IgD-negative memory B cell (primary cell): Measurements from ENCODE around the gene LMNTD2. TPM values are rescaled to one million over a fixed set of nuclear protein-coding genes. Genes with fewer than 3 reads are reported as not detected.

Source experiments
- H3K27ac Mint-ChIP-seq, 3 donors: one replicate each; pipeline ENCODE4 v1.8.0; 2020 to 2022; ENCODE audit warnings: mild to moderate bottlenecking in 3 of 3, mixed read lengths in 3 of 3, moderate library complexity in 1 of 3
- H3K27me3 Mint-ChIP-seq: one replicate; pipeline ENCODE4 v1.8.0; 2021; ENCODE audit warnings: mixed read lengths
- H3K36me3 Mint-ChIP-seq: one replicate; pipeline ENCODE4 v1.8.0; 2020; ENCODE audit warnings: mild to moderate bottlenecking, mixed read lengths
- H3K4me1 Mint-ChIP-seq, 3 donors: one replicate each; pipeline ENCODE4 v1.8.0; 2020 to 2022; ENCODE audit warnings: mixed read lengths in 3 of 3, mild to moderate bottlenecking in 1 of 3
- H3K4me3 Mint-ChIP-seq, 4 donors: one replicate each; pipeline ENCODE4 v1.8.0; 2020 to 2022; ENCODE audit warnings: mild to moderate bottlenecking in 4 of 4, mixed read lengths in 4 of 4, moderate library complexity in 3 of 4
- H3K9me3 Mint-ChIP-seq, 3 donors: one replicate each; pipeline ENCODE4 v1.8.0; 2020 to 2021; ENCODE audit warnings: mixed read lengths in 3 of 3, mild to moderate bottlenecking in 1 of 3
- polyA plus RNA-seq: library from polyadenylated mRNA; unstranded; fragments of 300-500 nt; fragmentation: Illumina TruSeq; gene quantifications from one replicate; pipeline ENCODE4 v1.2.3, GENCODE V29; 2021

The LMNTD2 gene, protein sequence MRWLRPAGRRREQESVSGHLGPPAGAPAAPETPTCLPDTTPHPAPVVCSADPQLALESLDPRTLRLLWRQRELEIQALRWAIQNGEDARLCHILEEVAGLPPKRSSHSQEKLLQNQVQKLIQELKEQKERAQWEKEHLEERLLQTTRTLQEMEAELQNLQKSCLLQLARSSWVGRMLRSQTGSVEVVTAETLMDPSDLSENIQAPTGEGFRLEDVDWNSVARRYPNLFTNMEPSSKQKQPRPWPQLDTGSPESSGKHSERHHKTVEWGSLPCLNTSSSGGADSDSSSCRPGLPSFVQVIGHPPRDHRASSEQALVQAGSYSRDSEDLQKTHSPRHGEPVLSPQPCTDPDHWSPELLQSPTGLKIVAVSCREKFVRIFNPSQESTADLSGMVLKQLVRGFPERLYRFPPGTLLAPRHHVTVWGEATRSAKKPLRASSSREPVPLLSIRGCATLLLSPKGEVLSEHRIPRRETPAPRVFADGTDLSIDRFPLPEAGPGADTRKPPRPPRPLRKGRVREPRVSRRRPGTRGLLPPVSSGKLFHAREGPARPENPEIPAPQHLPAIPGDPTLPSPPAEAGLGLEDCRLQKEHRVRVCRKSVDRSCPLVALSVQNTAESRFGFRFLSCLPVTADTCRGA
- 3.8 TPM for polyA plus RNA-seq

DNA sequence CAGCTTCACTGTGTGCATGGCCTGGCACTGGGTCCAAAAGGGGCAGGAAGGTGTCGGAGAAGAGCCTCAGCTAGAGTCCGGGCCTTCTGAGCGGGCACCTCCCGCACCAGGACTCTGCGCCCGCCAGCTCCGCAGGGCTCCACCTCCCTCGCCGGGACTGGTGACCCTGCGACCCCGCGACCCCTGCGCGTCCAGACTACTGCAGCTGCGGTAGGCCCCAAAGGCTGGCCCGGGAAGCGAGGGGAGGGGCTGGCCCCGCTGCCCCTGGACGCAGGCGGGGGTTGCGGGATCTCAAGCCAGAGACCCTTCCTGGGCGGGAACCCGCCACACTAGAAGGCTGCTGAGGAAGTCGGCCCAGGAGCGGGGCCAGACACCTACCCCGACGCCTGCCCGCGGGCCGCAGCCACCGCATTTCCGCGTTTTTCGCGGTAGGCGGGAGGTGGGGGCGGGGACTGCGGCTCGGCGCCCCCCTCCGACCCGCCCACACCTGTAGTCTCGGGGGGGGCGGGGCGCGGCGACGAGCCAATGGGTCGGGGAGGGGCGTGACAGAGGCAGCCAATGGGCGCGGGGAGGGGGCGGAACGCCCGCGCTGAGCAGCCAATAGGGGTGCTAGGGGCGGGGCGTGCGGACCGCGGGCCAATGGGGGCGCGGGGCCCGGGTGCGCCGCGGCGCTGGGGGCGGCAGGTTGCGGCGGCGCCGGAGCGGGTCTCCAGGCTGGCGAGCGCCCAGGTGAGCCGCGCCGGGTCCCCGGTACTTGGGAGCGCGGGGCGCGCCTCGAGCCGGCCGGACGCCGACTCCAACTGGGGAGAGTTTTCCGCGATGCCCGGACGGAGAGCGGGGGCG, at the start of gene LMNTD2, which contains the start of gene RASSF7:
TSS of gene LMNTD2 (minus strand) at position 434 of the 843 bp plus-strand sequence. CDS start at position 412, 22 bp downstream.
TSS of gene RASSF7 (plus strand) at position 666 of the 843 bp plus-strand sequence. CDS start 799 bp downstream, outside the sequence.
- Mint-ChIP-seq H3K9me3 (no peaks in the 10 kb centered on the region), H3K27ac (peak within 1 kb of the TSS; percentile 84 to 93 (median 88)), H3K4me3 (peak within 1 kb of the TSS; percentile 86 to 94 (median 92)), H3K4me1 (peaks cover 3 to 11% (median 9%) of the 10 kb centered on the region in 3 donors), H3K36me3 (no peaks in the 10 kb centered on the region), H3K27me3 (no peaks in the 10 kb centered on the region)

DNA sequence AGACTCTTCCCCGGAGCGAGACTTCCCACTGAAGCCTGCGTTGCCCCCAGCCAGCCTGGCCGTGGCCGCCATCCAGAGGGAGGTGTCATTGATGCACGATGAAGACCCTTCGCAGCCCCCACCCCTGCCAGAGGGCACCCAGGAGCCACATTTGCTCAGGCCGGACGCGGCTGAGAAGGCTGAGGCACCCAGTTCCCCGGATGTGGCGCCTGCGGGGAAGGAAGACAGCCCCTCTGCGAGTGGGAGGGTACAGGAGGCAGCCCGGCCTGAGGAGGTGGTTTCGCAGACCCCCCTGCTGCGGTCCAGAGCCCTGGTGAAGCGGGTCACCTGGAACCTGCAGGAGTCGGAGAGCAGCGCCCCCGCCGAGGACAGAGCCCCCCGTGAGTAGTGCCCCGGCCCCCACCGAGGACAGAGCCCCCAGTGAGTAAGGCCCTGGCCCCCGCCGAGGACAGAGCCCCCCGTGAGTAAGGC, 48.8 kb upstream of the LMNTD2 start:
- H3K27me3 Mint-ChIP-seq: no peaks in the 10 kb centered on the region
- H3K4me3 Mint-ChIP-seq: no peak overlapping the region
- H3K9me3 Mint-ChIP-seq: no peaks in the 10 kb centered on the region
- peaks cover 5% of the 10 kb centered on the region for H3K36me3 Mint-ChIP-seq
- H3K27ac Mint-ChIP-seq: no peak overlapping the region
- peaks cover 2 to 4% (median 2%) of the 10 kb centered on the region in 3 donors for H3K4me1 Mint-ChIP-seq

DNA sequence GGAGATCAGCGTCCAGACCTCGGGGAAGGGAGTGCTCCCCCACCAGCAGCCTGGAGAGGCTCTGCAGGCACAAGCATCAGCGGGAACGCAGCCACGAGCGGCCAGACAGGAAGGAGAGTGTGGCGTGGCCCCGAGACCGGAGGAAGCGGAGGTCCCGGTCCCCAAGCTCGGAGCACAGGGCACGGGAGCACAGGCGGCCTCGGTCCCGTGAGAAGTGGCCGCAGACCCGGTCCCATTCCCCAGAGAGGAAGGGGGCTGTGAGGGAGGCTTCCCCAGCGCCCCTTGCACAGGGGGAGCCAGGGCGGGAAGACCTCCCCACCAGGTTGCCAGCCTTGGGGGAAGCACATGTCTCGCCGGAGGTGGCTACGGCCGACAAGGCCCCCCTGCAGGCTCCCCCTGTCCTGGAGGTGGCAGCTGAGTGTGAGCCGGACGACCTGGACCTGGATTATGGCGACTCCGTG, 48.3 kb upstream of the LMNTD2 start:
- H3K9me3 Mint-ChIP-seq: no peaks in the 10 kb centered on the region
- no peak overlapping the region for H3K4me3 Mint-ChIP-seq
- H3K27me3 Mint-ChIP-seq: no peaks in the 10 kb centered on the region
- peak overlapping the region in 1 of 3 donors; percentile 80 for H3K27ac Mint-ChIP-seq
- H3K36me3 Mint-ChIP-seq: peaks cover 5% of the 10 kb centered on the region
- H3K4me1 Mint-ChIP-seq: peaks cover 0 to 4% (median 2%) of the 10 kb centered on the region in 3 donors

DNA sequence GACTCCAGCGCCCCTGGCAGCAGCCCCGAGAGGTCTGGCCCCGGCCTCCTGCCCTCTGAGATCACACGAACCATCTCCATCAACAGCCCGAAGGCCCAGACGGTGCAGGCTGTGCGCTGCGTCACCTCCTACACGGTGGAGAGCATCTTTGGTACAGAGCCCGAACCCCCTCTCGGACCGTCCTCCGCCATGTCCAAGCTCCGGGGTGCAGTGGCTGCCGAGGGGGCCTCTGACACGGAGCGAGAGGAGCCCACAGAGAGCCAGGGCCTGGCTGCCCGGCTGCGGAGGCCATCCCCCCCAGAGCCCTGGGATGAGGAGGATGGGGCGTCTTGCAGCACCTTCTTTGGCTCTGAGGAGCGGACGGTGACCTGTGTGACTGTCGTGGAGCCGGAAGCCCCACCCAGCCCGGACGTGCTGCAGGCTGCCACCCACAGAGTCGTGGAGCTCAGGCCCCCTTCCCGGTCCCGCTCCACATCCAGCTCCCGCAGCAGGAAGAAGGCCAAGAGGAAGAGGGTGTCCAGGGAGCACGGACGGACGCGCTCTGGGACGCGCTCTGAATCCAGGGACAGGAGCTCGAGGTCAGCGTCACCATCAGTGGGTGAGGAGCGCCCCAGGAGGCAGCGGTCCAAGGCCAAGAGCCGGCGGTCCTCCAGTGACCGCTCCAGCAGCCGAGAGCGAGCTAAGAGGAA, 47.6 kb upstream of the LMNTD2 start:
- Mint-ChIP-seq H3K4me3 (peak overlapping the region in 1 of 4 donors; percentile 33), H3K36me3 (peaks cover 5% of the 10 kb centered on the region), H3K27ac (peak overlapping the region in 1 of 3 donors; percentile 80), H3K27me3 (no peaks in the 10 kb centered on the region), H3K9me3 (no peaks in the 10 kb centered on the region), H3K4me1 (peaks cover 0 to 4% (median 2%) of the 10 kb centered on the region in 3 donors)

DNA sequence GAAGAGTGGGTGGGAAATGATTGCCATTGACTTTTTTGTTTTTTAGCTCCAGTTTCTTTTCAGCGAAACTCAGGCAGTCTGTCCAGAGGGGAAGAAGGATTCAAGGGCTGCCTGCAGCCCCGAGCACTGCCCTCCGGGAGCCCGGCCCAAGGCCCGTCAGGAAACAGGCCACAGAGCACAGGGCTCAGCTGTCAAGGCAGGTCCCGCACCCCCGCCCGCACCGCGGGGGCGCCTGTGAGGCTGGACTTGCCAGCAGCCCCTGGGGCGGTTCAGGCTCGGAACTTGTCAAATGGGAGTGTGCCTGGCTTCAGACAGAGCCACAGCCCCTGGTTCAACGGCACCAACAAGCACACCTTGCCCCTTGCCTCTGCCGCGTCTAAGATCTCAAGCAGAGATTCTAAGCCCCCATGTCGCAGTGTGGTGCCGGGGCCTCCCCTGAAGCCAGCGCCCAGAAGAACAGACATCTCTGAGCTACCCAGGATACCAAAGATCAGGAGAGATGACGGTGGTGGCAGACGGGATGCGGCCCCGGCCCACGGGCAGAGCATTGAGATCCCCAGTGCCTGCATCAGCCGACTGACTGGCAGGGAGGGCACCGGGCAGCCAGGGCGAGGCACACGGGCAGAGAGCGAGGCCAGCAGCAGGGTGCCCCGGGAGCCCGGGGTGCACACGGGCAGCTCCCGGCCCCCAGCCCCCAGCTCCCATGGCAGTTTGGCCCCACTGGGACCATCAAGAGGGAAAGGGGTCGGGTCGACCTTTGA, 46.7 kb upstream of the LMNTD2 start:
- no peaks in the 10 kb centered on the region for H3K9me3 Mint-ChIP-seq
- H3K4me1 Mint-ChIP-seq: peaks cover 0 to 3% (median 2%) of the 10 kb centered on the region in 3 donors
- H3K4me3 Mint-ChIP-seq: no peak overlapping the region
- H3K27me3 Mint-ChIP-seq: no peaks in the 10 kb centered on the region
- peak overlapping the region in 1 of 3 donors; percentile 69 for H3K27ac Mint-ChIP-seq
- H3K36me3 Mint-ChIP-seq: peaks cover 5% of the 10 kb centered on the region

DNA sequence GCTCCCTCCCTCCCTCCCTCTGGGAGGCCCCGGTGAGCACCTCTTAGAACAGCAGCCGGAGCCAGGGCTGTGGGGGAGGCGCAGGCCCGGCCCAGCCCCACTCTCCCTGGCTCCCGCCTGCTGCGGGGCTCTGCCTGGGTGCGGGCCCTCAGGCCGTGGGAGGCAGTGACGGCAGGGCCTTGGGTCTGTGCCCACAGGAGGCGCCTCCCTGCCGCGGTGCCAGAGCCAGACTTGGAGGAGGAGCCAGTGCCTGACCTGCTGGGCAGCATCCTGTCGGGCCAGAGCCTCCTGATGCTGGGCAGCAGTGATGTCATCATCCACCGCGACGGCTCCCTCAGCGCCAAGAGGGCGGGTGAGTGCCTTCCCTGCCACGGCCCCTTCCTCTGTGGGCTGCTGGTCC, 45.7 kb upstream of the LMNTD2 start:
- H3K4me1 Mint-ChIP-seq: peaks cover 0 to 2% (median 0%) of the 10 kb centered on the region in 3 donors
- H3K27ac Mint-ChIP-seq: no peak overlapping the region
- H3K4me3 Mint-ChIP-seq: no peak overlapping the region
- H3K36me3 Mint-ChIP-seq: peaks cover 5% of the 10 kb centered on the region
- no peaks in the 10 kb centered on the region for H3K9me3 Mint-ChIP-seq
- no peaks in the 10 kb centered on the region for H3K27me3 Mint-ChIP-seq

DNA sequence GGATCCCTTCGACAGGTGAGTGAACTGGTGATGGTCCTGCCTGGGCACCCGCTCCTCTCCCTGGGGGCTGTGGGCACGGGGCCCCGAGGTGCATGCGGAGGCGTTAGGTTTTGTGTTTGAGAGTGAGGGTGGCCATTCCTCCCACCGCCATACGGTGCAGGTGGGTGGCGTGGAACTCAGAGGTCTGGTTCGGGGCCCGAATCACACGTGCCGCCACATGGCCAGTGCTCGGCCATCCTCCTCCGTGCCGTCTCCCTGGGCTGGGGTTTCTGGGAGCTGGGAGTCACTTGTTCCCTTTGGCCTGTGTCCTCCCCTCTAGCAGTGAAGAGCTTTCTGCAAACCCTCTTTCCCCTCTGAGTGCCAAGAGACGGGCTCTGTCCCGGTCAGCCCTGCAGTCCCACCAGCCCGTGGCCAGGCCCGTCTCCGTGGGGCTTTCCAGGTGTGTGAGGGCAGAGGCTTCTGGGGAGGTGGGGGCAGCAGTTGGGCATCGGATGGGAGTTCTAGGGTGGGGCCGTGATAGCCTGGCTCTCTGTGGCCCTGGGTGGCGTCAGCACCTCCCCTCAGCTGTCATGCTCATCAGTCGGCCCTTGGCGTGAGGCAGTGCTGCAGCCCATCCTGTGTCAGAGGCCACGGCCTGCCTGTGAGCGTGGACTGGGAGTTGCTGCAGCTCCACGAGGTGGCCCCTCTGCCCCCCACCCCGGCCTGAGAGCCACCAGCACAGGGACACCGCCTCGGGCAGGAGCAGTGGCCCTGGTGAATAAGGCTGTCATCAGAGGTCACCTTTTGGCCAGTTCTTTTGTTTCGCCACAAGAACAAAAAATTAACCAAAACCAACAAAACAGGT, 45.0 kb upstream of the LMNTD2 start:
- no peak overlapping the region for H3K4me3 Mint-ChIP-seq
- no peaks in the 10 kb centered on the region for H3K9me3 Mint-ChIP-seq
- peak overlapping the region in 2 of 3 donors; percentile 62 to 88 for H3K27ac Mint-ChIP-seq
- peaks cover 0 to 2% (median 0%) of the 10 kb centered on the region in 3 donors for H3K4me1 Mint-ChIP-seq
- H3K27me3 Mint-ChIP-seq: no peaks in the 10 kb centered on the region
- peaks cover 3% of the 10 kb centered on the region for H3K36me3 Mint-ChIP-seq

DNA sequence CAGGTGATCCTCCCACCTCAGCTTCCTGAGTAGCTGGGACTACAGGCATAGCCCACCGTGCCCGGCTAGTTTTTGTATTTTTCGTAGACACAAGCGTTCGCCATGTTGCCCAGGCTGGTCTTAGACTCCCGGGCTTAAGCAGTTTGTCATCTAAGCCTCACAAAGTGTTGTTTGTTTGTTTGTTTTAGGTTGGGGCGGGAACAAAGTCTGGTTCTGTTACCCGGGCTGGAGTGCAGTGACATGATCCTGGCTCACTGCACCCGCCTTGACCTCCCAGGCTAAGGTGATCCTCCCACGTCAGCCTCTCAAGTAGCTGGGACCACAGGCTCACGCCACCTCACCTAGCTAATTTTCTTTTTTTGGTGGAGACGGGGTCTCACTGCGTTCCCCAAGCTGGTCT, 42.6 kb upstream of the LMNTD2 start:
- no peaks in the 10 kb centered on the region for H3K4me1 Mint-ChIP-seq
- H3K4me3 Mint-ChIP-seq: no peak overlapping the region

DNA sequence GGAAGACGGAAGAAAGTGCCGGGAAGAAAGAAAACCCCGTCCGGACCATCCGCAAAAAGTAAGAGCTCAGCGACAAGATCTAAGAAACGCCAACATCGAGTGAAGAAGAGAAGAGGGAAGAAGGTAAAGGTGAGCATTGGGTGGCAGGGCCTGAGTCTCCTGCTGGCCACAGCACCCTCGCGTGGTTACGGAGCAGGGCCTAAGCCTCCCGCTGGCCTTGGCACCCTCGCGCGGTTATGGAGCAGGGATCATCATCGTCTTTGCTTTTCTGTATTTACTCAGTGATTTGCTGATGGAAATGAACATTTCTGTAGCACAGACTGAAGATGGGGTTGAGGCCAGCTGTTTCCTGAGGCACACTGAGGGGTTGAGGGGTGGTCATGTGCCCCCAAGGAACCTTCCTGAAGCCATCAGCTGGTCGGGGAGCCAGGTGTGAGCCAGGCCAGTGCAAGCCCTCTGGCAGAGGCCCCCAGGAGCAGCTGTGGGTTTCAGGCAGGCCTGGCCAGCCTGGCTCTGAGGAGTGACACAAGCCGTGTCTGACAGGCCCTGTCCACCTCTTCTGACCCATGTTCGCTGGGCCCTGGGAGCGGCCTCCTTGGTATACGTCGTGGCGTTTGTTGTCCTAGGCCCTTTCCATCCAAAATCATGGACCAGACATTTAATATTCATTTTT, 41.2 kb upstream of the LMNTD2 start:
- H3K4me3 Mint-ChIP-seq: no peak overlapping the region
- H3K4me1 Mint-ChIP-seq: no peaks in the 10 kb centered on the region
- H3K9me3 Mint-ChIP-seq: no peaks in the 10 kb centered on the region
- H3K36me3 Mint-ChIP-seq: peaks cover 3% of the 10 kb centered on the region
- peak overlapping the region in 1 of 3 donors; percentile 47 for H3K27ac Mint-ChIP-seq
- H3K27me3 Mint-ChIP-seq: no peaks in the 10 kb centered on the region

More for the DNA sequence above, 42.6 kb upstream of the LMNTD2 start:
- Mint-ChIP-seq H3K9me3 (no peaks in the 10 kb centered on the region), H3K27me3 (no peaks in the 10 kb centered on the region), H3K27ac (no peak overlapping the region), H3K36me3 (peaks cover 3% of the 10 kb centered on the region)

DNA sequence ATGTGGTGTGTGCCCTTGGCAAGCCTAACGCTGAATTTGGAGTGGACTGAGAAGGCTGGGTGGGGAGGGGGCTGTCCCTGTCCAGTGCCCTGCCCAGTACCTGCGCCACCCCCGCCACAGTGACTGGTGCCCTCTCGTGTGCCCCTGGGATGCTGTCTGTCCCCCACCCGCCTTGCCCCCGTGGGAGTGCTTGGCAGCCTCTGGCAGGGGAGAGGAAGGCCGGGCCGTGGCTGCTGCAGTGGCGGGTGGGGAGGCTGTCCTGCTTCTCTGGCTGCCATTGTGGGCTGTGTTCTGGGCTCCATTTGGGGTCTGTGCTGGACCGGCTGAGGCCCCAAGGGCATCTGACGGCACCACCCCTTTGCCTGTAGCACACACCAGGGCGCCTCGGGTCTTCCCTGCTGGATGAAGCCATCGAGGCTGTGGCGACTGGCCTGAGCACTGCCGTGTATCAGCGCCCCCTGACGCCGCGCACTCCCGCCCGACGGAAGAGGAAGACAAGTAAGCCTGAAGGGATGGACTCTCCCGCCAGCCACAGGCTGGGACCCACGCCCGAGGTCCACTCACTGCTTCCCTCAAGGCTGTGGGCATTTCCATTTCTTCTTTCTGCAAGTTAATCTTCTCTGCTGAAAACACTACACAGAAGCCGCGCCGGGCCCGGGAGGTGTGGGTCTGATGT, 37.6 kb upstream of the LMNTD2 start:
- Mint-ChIP-seq H3K27me3 (no peaks in the 10 kb centered on the region), H3K9me3 (no peaks in the 10 kb centered on the region), H3K4me1 (no peaks in the 10 kb centered on the region), H3K4me3 (peak overlapping the region in 1 of 4 donors; percentile 3), H3K27ac (no peak overlapping the region), H3K36me3 (peaks cover 6% of the 10 kb centered on the region)

DNA sequence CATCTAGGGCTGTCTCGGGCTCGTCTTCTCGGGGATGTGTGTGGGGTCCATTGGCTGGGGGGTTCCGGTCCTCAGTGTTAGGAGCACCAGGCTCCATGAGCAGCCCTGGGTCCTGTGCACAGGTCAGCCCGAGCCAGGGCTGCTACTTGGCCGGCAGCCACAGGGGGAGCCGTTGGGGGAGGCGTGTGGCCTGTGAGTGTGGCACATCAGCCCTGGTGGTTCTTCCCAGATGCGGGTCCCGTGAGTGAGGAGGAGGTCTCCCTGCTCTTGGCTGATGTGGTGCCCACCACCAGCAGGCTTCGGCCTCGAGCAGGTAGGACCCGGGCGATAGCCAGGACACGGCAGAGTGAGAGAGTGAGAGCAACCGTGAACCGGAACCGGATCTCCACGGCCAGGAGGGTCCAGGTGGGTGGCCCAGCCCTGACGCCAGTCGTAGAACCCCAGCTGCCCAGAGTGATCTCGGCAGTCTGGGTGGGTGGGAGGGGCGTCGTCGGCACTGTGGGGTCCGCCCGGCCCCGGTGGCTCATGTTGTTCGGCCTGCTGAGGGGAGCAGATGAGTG, 36.7 kb upstream of the LMNTD2 start:
- Mint-ChIP-seq H3K9me3 (no peaks in the 10 kb centered on the region), H3K27ac (no peak overlapping the region), H3K4me1 (no peaks in the 10 kb centered on the region), H3K27me3 (no peaks in the 10 kb centered on the region), H3K4me3 (no peak overlapping the region), H3K36me3 (peaks cover 6% of the 10 kb centered on the region)

DNA sequence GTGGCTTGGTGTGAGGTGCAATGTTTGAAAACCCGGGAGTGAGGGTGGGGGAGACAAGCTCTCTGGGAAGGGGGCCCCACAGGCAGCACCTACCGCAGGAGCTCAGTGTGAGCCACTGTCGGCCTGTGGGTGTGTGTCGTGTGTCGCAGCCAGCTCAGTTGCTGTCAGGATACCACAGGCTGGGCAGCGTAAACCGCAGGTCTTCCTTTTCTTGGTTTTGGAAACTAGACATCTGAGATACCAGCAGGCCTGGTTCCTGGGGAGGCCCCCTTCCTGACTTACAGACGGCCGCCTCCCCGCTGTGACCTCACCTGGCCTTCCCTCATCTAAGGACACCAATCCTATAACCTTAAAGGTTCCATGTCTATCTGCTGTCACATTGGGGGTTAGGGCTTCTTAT, 35.8 kb upstream of the LMNTD2 start:
- Mint-ChIP-seq H3K9me3 (no peaks in the 10 kb centered on the region), H3K4me1 (no peaks in the 10 kb centered on the region), H3K27ac (peak overlapping the region in 1 of 3 donors; percentile 43), H3K4me3 (no peak overlapping the region), H3K36me3 (peaks cover 4% of the 10 kb centered on the region), H3K27me3 (no peaks in the 10 kb centered on the region)
